Lung (tissue), 12 donors: ENCODE results near the gene GFPT2. TPM values are rescaled to one million over a fixed set of nuclear protein-coding genes. Genes with fewer than 3 reads are reported as not detected.
A peak's percentile ranks its signal among the peaks of the same experiment; 100 is the strongest.

Experiments used
- ATAC-seq: fragments of 200-7000 bp; cut with Tn5 transposase; one replicate; pipeline ENCODE4 v1.9.1; 2020; ENCODE audit warnings: moderate number of reproducible peaks; ENCODE audit not compliant: insufficient read depth, low FRiP score
- DNase-seq, 3 donors: peaks; one replicate each; pipeline ENCODE4 v3.0.0-alpha.2; 2013 to 2017
- H3K27ac ChIP-seq, 2 donors: one replicate each; pipeline ENCODE4 v1.5.1; 2013; ENCODE audit warnings: mild to moderate bottlenecking in 2 of 2, moderate library complexity in 2 of 2, control low read depth in 1 of 2, inconsistent platforms in 1 of 2, low read depth in 1 of 2, low read length in 1 of 2
- H3K27me3 ChIP-seq, 3 donors: one replicate each; pipeline ENCODE4 v1.5.1; 2013; ENCODE audit warnings: low read length in 2 of 3; ENCODE audit not compliant: control insufficient read depth in 3 of 3, insufficient read depth in 3 of 3
- H3K36me3 ChIP-seq, 4 donors: one replicate each; pipeline ENCODE4 v1.5.1; 2013; ENCODE audit warnings: low read length in 4 of 4, mild to moderate bottlenecking in 1 of 4, moderate library complexity in 1 of 4; ENCODE audit not compliant: control insufficient read depth in 4 of 4, insufficient read depth in 4 of 4
- H3K4me1 ChIP-seq, 5 donors: one replicate each; pipeline ENCODE4 v1.5.1; 2013; ENCODE audit warnings: low read length in 5 of 5, mild to moderate bottlenecking in 2 of 5, moderate library complexity in 1 of 5; ENCODE audit not compliant: control insufficient read depth in 5 of 5, insufficient read depth in 5 of 5
- H3K4me3 ChIP-seq: one replicate; pipeline ENCODE4 v1.5.1; 2013; ENCODE audit warnings: mild to moderate bottlenecking, control low read depth, moderate library complexity
- H3K9ac ChIP-seq, 2 donors: one replicate each; pipeline ENCODE4 v1.5.1; 2013; ENCODE audit warnings: low read length in 2 of 2, control low read depth in 1 of 2; ENCODE audit not compliant: insufficient read depth in 1 of 2
- H3K9me3 ChIP-seq, 4 donors: one replicate each; pipeline ENCODE4 v1.5.1; 2013; ENCODE audit warnings: low read length in 3 of 4, mild to moderate bottlenecking in 1 of 4, moderate library complexity in 1 of 4; ENCODE audit not compliant: control insufficient read depth in 4 of 4, insufficient read depth in 3 of 4
- CTCF ChIP-seq: IDR thresholded peaks from 2 replicates; pipeline ENCODE4 v1.5.1; 2012; ENCODE audit warnings: mild to moderate bottlenecking; ENCODE audit errors: control extremely low read depth, extremely low read depth
- WGBS, 2 donors: extraction: QIAGEN DNeasy Blood & Tissue Kit; methylation state at CpG; one replicate each; pipeline ENCODE4 v1.1.7; 2013; 5-methylcytosine and 5-hydroxymethylcytosine counted together
- polyA plus RNA-seq, 2 donors: library from polyadenylated mRNA; stranded (reverse); fragments of 200-250 nt; gene quantifications; one replicate each; pipeline ENCODE4 v1.2.1, GENCODE V29; 2013
- total RNA-seq, 2 donors: library from RNA; depleted of rRNA in 1 of 2; stranded (reverse); fragments of >200 nt in 1 of 2; gene quantifications; one replicate each; pipeline ENCODE4 v1.2.1, GENCODE V29; 2014 to 2021
- donor health status: control.
- donor health status: control.
- donor health status: Bipolar disorder and iron deficiency.
- donor health status: healthy.
- donor health status: DM: yes; HTN: yes; CAD: no.

GFPT2 gene
- total and polyA plus RNA-seq, 4 donors: 11.1 to 26.6 (median 17.3) TPM

GRCh38 chr5:180380856-180381255, 27.7 kb upstream of the GFPT2 start:
- no peaks in the 10 kb centered on the region for H3K4me1 ChIP-seq
- no peak overlapping the region for H3K27ac ChIP-seq
- no peak for ATAC-seq
- no peak overlapping the region for H3K4me3 ChIP-seq
- no peaks in the 10 kb centered on the region for H3K36me3 ChIP-seq
- DNase-seq: peak in 2 of 3 donors; percentile 20 to 25
- H3K27me3 ChIP-seq: no peaks in the 10 kb centered on the region
- no peak for TF ChIP-seq CTCF
- 76 to 85% methylated on average over 15 of the region's 15 CpGs for WGBS, 2 donors
- no peak overlapping the region for H3K9ac ChIP-seq
- no peaks in the 10 kb centered on the region for H3K9me3 ChIP-seq

DNA sequence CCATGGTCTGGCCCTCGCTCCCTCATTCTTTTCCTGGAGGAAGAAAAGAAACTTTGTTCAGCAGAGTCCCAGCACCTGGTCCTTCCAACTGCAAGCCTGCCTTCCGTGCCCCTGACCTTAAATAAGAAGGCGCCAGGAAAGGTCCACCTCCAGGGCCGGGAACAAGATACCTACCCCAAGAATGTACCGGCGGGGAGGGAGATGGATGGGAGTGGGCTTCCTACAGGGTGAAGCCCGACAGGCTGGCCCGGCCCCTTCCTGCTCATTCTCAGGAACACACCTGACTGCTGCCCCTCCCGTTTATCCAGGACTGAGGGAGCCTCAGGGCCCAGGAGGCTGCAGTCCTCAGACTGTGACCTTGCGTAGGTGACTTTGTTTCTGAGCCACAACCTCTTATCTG, 27.3 kb upstream of the GFPT2 start:
- Histone ChIP-seq H3K27ac (no peak overlapping the region), H3K4me1 (no peaks in the 10 kb centered on the region), H3K9me3 (no peaks in the 10 kb centered on the region), H3K36me3 (no peaks in the 10 kb centered on the region), H3K27me3 (no peaks in the 10 kb centered on the region), H3K4me3 (no peak overlapping the region), H3K9ac (no peak overlapping the region)
- 82 to 87% methylated on average over 10 of the region's 10 CpGs for WGBS, 2 donors
- DNase-seq: no peak
- TF ChIP-seq CTCF: no peak
- ATAC-seq: no peak

GRCh38 chr5:180379355-180380070, 26.4 kb upstream of the GFPT2 start:
- DNase-seq (no peak), ATAC-seq (no peak)
- no peak for TF ChIP-seq CTCF
- no peaks in the 10 kb centered on the region for H3K36me3 ChIP-seq
- no peak overlapping the region for H3K9ac ChIP-seq
- H3K4me3 ChIP-seq: no peak overlapping the region
- H3K27me3 ChIP-seq: no peaks in the 10 kb centered on the region
- no peak overlapping the region for H3K27ac ChIP-seq
- H3K9me3 ChIP-seq: no peaks in the 10 kb centered on the region
- no peaks in the 10 kb centered on the region for H3K4me1 ChIP-seq
- WGBS, 2 donors: 82 to 88% methylated on average over 31 of the region's 31 CpGs
